ENCODE results near the gene KCNIP1.

DNA sequence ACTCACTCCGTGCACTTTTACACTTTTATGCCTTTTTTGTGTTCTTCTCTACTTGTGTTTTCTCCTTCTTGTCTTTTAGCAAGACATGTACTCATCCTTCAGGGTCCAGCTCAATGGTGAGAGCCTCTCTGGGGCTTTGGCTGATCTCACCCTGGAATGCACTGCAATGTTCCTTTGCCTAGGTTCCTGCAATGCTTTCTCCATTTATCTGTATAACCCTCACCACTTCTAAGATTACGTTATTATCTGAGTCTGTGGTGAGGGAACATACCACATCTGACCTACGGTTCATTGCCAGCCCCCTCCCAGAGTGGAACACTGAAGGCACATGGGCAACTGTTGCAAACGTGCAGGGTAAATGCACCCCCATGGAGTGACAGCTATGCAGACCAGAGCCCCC lies 47.3 kb downstream of the KCNIP1 start:
- TF ChIP-seq, protein P1, sequence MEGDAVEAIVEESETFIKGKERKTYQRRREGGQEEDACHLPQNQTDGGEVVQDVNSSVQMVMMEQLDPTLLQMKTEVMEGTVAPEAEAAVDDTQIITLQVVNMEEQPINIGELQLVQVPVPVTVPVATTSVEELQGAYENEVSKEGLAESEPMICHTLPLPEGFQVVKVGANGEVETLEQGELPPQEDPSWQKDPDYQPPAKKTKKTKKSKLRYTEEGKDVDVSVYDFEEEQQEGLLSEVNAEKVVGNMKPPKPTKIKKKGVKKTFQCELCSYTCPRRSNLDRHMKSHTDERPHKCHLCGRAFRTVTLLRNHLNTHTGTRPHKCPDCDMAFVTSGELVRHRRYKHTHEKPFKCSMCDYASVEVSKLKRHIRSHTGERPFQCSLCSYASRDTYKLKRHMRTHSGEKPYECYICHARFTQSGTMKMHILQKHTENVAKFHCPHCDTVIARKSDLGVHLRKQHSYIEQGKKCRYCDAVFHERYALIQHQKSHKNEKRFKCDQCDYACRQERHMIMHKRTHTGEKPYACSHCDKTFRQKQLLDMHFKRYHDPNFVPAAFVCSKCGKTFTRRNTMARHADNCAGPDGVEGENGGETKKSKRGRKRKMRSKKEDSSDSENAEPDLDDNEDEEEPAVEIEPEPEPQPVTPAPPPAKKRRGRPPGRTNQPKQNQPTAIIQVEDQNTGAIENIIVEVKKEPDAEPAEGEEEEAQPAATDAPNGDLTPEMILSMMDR (IDR thresholded peaks at IDR 0.05; ENCODE audit: low read depth, low read length): no peak
- TF ChIP-seq POLR2A (IDR thresholded peaks at IDR 0.05; ENCODE audit: extremely low read depth, insufficient read length) (no peak), MYC (IDR thresholded peaks at IDR 0.05; ENCODE audit: low read depth, low read length) (no peak)
- TF ChIP-seq, protein P2, sequence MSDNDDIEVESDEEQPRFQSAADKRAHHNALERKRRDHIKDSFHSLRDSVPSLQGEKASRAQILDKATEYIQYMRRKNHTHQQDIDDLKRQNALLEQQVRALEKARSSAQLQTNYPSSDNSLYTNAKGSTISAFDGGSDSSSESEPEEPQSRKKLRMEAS (IDR thresholded peaks at IDR 0.05; ENCODE audit: low read depth, low read length): no peak

All from NB4 (cell line).